K562 (cell line): ENCODE results near the gene HSD17B12. TPM values are rescaled to one million over a fixed set of nuclear protein-coding genes. Genes with fewer than 3 reads are reported as not detected.
A peak's percentile ranks its signal among the peaks of the same experiment; 100 is the strongest.

Experiments
- BDP1 ChIP-seq: IDR thresholded peaks from 3 replicates; pipeline ENCODE4 v1.6.1; 2011; ENCODE audit not compliant: insufficient read length, insufficient read depth
- CCNT2 ChIP-seq: IDR thresholded peaks from 2 replicates; pipeline ENCODE4 v1.6.1; 2011; ENCODE audit warnings: borderline replicate concordance, low read depth, mild to moderate bottlenecking, moderate library complexity, mixed read lengths, low read length; ENCODE audit not compliant: insufficient read length; ENCODE audit errors: extremely low read depth
- ETV1 ChIP-seq: fragments of 450-650 bp; conservative IDR thresholded peaks from 2 replicates; pipeline ENCODE4 v1.6.1; 2016; ENCODE audit warnings: missing genetic modification characterization, control low read depth, low read depth, missing compliant biosample characterization
- GABPB1 ChIP-seq: sonication (generic); formaldehyde crosslinking; IDR thresholded peaks from 2 replicates; pipeline ENCODE4 v1.8.0; 2022; ENCODE audit warnings: mild to moderate bottlenecking, missing genetic modification reagents
- GATAD2B ChIP-seq: fragments of 450-650 bp; IDR thresholded peaks from 2 replicates; pipeline ENCODE4 v1.6.1; 2017; ENCODE audit warnings: mild to moderate bottlenecking, borderline replicate concordance
- HDGF ChIP-seq: fragments of 450-650 bp; IDR thresholded peaks from 2 replicates; pipeline ENCODE4 v1.6.1; 2016
- JUNB ChIP-seq: fragments of 450-650 bp; formaldehyde crosslinking; conservative IDR thresholded peaks from 2 replicates; pipeline ENCODE4 v1.4.0; 2020; ENCODE audit warnings: mild to moderate bottlenecking
- LCOR ChIP-seq: sonication (generic); formaldehyde crosslinking; IDR thresholded peaks from 2 replicates; pipeline ENCODE4 v1.8.0; 2022; ENCODE audit warnings: mild to moderate bottlenecking, missing genetic modification reagents
- MXI1 ChIP-seq: IDR thresholded peaks from 2 replicates; pipeline ENCODE4 v1.6.1; 2011; ENCODE audit warnings: low read depth, mild to moderate bottlenecking, improper control_type of control experiment, low read length
- NCOA2 ChIP-seq, 2 experiments: fragments of 450-650 bp; IDR thresholded peaks; 2 replicates each; pipeline ENCODE4 v1.6.1; 2018; ENCODE audit warnings: mild to moderate bottlenecking in 2 of 2, moderate library complexity in 1 of 2; ENCODE audit not compliant: partially characterized antibody in 2 of 2
- NEUROD1 ChIP-seq: fragments of 150-350 bp; IDR thresholded peaks from 2 replicates; pipeline ENCODE4 v1.6.1; 2014; ENCODE audit warnings: borderline replicate concordance, low read length, low read depth; ENCODE audit not compliant: partially characterized antibody
- NR3C1 ChIP-seq: sonication (generic); formaldehyde crosslinking; IDR thresholded peaks from 2 replicates; pipeline ENCODE4 v1.8.1; 2022; ENCODE audit warnings: missing genetic modification reagents
- PHTF2 ChIP-seq: fragments of 250-450 bp; sonication (Bioruptor Pico); IDR thresholded peaks from 2 replicates; pipeline ENCODE4 v1.5.0; 2021; ENCODE audit warnings: mild to moderate bottlenecking
- PYGO2 ChIP-seq: fragments of 450-650 bp; IDR thresholded peaks from 2 replicates; pipeline ENCODE4 v1.6.1; 2016; ENCODE audit warnings: mild to moderate bottlenecking, missing genetic modification characterization, moderate library complexity, missing compliant biosample characterization
- SIX5 ChIP-seq, 2 experiments: IDR thresholded peaks; 2 replicates each; pipeline ENCODE4 v1.6.1; 2011; ENCODE audit warnings: low read length in 2 of 2, borderline replicate concordance in 1 of 2, low read depth in 1 of 2, mild to moderate bottlenecking in 1 of 2, moderate library complexity in 1 of 2; ENCODE audit not compliant: insufficient read depth in 1 of 2
- YBX1 ChIP-seq: fragments of 450-650 bp; IDR thresholded peaks from 2 replicates; pipeline ENCODE4 v1.7.1; 2016; ENCODE audit warnings: mild to moderate bottlenecking
- ZBTB8A ChIP-seq: fragments of 450-650 bp; IDR thresholded peaks from 2 replicates; pipeline ENCODE4 v1.6.1; 2018; ENCODE audit warnings: mild to moderate bottlenecking, moderate library complexity; ENCODE audit not compliant: partially characterized antibody
- ZNF140 ChIP-seq: fragments of 250-450 bp; sonication (Bioruptor Pico); IDR thresholded peaks from 2 replicates; pipeline ENCODE4 v1.8.0; 2021; ENCODE audit warnings: moderate library complexity, mild to moderate bottlenecking, inconsistent platforms
- polyA plus RNA-seq, 8 experiments: library from polyadenylated mRNA; depleted of rRNA in 4 of 8; stranded (reverse) in 5 of 8; unstranded in 3 of 8; fragments of >200 nt; fragmentation: Nextera tagmentation in 2 of 8; fragmentation: Illumina TruSeq in 1 of 8; extraction: Ambion mirVana in 2 of 8; extraction: Trizol in 1 of 8; gene quantifications; 2 replicates each; pipeline versions ENCODE4 v1.2.1 to v1.2.3, GENCODE V29; 2011 to 2014; ENCODE audit warnings: inconsistent platforms in 1 of 8, missing spikeins in 1 of 8
- total RNA-seq, 7 experiments: library from RNA; depleted of rRNA in 6 of 7; stranded (reverse); fragments of >200 nt in 6 of 7; fragmentation: Illumina TruSeq in 2 of 7; extraction: Trizol in 2 of 7; gene quantifications; 2 replicates each; pipeline versions ENCODE4 v1.2.1 to v1.2.3, GENCODE V29; 2011 to 2021; ENCODE audit warnings: low replicate concordance in 1 of 7
- TF ChIP-seq, protein P1 (sequence below): fragments of 450-650 bp; IDR thresholded peaks from 2 replicates; pipeline ENCODE4 v1.6.1; 2017; ENCODE audit warnings: antibody characterized with exemption, mild to moderate bottlenecking
- TF ChIP-seq, protein P2 (sequence below): fragments of 250-450 bp; sonication (Bioruptor Pico); IDR thresholded peaks from 2 replicates; pipeline ENCODE4 v1.8.0; 2022; ENCODE audit warnings: moderate library complexity, mild to moderate bottlenecking, inconsistent platforms
- TF ChIP-seq, protein P3 (sequence below): fragments of 150-350 bp; IDR thresholded peaks from 2 replicates; pipeline ENCODE4 v1.6.1; 2014; ENCODE audit warnings: low read depth, mild to moderate bottlenecking, low read length, borderline replicate concordance

The HSD17B12 gene
- total and polyA plus RNA-seq, 9 of the 15 experiments (the other 6 are each of a cell fraction or from before 2014, with no cell fraction given): 9.1 to 34.5 (median 23.3) TPM

DNA sequence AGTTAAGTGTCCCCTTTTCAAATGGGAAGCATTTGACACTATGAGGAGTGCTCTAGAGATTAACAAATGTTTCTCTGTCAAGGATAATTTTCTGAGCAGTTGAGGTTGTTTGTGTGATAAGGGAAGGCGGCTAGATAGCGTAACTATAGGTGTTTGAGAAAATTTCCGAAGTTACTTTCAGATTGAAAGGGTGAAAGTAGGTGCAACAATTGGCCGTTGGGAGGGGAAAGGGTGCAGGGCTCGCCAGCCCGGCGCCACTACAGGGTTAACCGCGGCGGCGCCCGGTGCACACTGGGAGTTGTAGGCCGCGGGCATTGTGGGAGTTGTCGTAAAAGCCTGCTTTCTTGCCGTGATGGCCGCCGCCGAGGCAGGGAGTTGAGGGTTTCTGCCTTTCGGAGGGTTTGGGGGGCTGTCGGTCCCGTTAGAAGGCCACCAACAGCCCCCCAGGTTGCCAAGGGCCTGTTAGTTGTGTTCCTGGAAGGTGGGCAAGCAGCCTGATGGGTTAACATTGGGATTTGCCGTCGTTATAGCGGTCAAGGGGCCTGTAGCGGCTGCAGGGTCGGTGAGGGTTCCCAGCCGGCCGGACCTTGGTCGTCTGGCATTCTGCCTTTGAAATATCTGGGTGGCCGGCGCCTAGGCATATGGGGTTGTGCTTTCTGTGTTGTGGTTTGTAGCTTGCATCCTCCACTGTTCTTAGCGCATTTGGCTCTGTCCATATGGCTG lies 36.5 kb upstream of the HSD17B12 start (continued):
- TF ChIP-seq SIX5 (IDR thresholded peaks at IDR 0.05; ENCODE audit: borderline replicate concordance in 1 of 2, insufficient read depth in 1 of 2, low read depth in 1 of 2, low read length in 2 of 2): peak; percentile 81 to 87
- TF ChIP-seq ETV1 (tag): 0 out of 2 replicates have a peak, but pooled peaks have one; percentile 23
- peak; percentile 62 for TF ChIP-seq CCNT2
- no peak for TF ChIP-seq MXI1
- TF ChIP-seq, protein P1, sequence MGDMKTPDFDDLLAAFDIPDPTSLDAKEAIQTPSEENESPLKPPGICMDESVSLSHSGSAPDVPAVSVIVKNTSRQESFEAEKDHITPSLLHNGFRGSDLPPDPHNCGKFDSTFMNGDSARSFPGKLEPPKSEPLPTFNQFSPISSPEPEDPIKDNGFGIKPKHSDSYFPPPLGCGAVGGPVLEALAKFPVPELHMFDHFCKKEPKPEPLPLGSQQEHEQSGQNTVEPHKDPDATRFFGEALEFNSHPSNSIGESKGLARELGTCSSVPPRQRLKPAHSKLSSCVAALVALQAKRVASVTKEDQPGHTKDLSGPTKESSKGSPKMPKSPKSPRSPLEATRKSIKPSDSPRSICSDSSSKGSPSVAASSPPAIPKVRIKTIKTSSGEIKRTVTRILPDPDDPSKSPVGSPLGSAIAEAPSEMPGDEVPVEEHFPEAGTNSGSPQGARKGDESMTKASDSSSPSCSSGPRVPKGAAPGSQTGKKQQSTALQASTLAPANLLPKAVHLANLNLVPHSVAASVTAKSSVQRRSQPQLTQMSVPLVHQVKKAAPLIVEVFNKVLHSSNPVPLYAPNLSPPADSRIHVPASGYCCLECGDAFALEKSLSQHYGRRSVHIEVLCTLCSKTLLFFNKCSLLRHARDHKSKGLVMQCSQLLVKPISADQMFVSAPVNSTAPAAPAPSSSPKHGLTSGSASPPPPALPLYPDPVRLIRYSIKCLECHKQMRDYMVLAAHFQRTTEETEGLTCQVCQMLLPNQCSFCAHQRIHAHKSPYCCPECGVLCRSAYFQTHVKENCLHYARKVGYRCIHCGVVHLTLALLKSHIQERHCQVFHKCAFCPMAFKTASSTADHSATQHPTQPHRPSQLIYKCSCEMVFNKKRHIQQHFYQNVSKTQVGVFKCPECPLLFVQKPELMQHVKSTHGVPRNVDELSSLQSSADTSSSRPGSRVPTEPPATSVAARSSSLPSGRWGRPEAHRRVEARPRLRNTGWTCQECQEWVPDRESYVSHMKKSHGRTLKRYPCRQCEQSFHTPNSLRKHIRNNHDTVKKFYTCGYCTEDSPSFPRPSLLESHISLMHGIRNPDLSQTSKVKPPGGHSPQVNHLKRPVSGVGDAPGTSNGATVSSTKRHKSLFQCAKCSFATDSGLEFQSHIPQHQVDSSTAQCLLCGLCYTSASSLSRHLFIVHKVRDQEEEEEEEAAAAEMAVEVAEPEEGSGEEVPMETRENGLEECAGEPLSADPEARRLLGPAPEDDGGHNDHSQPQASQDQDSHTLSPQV: peak; percentile 65
- peak; percentile 28; the same call in 1 of the 2 replicates for TF ChIP-seq LCOR
- TF ChIP-seq NEUROD1: peak; percentile 55
- TF ChIP-seq BDP1: no peak
- TF ChIP-seq NCOA2 (IDR thresholded peaks at IDR 0.05; ENCODE audit: partially characterized antibody in 2 of 2): no peak
- no peak for TF ChIP-seq PYGO2 (tag)
- no peak for TF ChIP-seq YBX1
- TF ChIP-seq, protein P2, sequence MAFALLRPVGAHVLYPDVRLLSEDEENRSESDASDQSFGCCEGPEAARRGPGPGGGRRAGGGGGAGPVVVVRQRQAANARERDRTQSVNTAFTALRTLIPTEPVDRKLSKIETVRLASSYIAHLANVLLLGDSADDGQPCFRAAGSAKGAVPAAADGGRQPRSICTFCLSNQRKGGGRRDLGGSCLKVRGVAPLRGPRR (CRISPR knock-in tag): no peak
- TF ChIP-seq NR3C1: no peak
- no peak for TF ChIP-seq ZNF140 (CRISPR knock-in tag)
- TF ChIP-seq HDGF: no peak
- TF ChIP-seq, protein P3, sequence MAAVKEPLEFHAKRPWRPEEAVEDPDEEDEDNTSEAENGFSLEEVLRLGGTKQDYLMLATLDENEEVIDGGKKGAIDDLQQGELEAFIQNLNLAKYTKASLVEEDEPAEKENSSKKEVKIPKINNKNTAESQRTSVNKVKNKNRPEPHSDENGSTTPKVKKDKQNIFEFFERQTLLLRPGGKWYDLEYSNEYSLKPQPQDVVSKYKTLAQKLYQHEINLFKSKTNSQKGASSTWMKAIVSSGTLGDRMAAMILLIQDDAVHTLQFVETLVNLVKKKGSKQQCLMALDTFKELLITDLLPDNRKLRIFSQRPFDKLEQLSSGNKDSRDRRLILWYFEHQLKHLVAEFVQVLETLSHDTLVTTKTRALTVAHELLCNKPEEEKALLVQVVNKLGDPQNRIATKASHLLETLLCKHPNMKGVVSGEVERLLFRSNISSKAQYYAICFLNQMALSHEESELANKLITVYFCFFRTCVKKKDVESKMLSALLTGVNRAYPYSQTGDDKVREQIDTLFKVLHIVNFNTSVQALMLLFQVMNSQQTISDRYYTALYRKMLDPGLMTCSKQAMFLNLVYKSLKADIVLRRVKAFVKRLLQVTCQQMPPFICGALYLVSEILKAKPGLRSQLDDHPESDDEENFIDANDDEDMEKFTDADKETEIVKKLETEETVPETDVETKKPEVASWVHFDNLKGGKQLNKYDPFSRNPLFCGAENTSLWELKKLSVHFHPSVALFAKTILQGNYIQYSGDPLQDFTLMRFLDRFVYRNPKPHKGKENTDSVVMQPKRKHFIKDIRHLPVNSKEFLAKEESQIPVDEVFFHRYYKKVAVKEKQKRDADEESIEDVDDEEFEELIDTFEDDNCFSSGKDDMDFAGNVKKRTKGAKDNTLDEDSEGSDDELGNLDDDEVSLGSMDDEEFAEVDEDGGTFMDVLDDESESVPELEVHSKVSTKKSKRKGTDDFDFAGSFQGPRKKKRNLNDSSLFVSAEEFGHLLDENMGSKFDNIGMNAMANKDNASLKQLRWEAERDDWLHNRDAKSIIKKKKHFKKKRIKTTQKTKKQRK: no peak
- peak; percentile 34; the same call in 1 of the 2 replicates for TF ChIP-seq GABPB1 (CRISPR knock-in tag)
- 0 out of 2 replicates have a peak, but pooled peaks have one; percentile 59 for TF ChIP-seq GATAD2B
- no peak for TF ChIP-seq ZBTB8A
- no peak for TF ChIP-seq PHTF2 (CRISPR knock-in tag)
- TF ChIP-seq JUNB (CRISPR knock-in tag): no peak
